ENCODE results near the gene KCNH1. TPM values are rescaled to one million over a fixed set of nuclear protein-coding genes. Genes with fewer than 3 reads are reported as not detected.

Gene KCNH1
- total RNA-seq, 1 experiment from 2014 or later, result 5.3 TPM

DNA sequence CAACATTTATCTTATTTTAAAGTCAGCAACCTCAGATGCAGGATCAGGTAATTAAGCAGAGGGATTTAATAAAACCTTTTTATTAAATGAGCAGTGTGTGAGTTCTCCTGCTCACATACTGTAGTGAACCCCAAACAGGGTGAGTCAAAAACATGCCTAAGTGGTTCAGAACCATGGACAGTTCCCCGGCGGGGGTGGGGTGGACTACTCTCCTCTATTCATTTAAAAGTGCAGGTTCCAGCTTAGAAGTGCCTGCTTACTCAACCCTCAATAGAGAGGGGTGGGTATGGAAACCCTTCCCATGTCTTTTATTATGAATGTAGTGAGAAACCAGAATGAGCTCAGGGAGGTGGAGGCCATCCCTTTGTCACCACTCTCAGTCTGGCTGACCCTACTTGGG, 407.3 kb downstream of the KCNH1 start:
- peak; percentile 63 for DNase-seq (ENCODE audit: low spot score)

DNA sequence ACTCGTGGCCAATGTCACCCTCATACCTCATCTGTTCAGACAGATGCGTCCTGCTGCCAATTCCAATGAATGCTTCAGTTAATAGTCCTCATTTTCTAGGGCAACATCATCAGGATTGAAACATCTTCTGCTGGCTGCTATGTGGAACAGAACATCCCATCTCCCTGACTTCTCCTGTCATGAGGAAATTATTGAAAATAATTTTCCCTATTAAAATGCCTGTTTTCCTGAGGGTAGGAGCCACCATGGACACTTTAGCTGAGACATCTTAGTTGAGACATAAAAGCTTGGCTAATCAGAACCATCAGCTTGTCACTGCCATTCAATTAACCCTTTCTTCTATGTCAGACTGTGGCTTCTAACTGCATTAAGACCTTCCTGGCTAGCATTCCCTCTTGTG, 409.2 kb downstream of the KCNH1 start:
- no peak for DNase-seq (ENCODE audit: low spot score)

DNA sequence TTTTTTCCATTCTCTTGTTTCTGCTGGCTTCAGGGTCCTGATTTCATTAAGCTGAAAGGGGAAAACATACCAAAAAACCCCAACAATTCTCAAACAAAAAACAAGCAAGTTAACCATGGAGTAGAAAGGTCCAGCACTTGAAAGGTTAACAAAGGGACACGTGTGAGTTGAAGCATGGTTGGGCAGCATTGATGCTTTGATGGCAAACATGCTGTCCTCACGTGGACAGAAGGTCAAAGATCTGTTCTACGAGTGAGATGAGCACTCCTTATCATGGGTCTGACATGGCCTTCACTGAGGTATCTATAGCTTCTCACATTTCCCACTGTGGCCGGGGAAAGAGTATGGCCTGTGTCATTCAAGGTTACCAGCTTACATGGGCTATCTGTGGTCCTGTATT, 410.3 kb downstream of the KCNH1 start:
- DNase-seq (ENCODE audit: low spot score), result no peak

DNA sequence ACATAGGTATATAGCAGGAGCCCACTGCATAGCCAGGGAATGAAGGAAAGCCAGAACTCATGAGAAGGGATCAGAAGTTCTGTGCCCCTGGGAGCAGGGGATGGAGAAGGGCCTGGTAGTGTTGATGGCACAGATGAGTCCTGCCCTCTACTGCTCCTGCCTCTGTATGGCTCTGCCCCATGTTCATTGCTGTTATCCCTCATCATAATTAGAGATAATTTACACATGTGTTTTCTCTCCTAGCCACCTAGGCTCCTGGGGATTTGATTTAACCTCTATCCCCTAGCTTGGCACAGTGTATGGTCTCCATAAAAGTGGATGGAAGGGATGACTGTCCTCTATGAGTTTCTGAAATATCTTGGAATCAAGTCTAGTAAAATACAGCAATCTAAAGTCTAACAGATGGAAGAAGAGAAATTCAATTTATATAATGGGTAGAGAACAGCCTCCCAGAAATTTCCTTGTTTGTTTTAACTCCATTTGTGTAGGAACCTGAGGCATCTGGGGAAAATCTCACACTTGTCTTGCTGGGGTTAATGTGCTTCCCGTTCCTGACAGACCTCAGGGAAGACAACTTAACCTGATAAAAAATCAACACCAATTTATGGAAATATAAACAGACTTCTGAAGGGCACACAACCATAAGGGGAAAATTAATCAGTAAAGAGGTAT, 411.4 kb downstream of the KCNH1 start:
- DNase-seq (ENCODE audit: low spot score), result no peak

DNA sequence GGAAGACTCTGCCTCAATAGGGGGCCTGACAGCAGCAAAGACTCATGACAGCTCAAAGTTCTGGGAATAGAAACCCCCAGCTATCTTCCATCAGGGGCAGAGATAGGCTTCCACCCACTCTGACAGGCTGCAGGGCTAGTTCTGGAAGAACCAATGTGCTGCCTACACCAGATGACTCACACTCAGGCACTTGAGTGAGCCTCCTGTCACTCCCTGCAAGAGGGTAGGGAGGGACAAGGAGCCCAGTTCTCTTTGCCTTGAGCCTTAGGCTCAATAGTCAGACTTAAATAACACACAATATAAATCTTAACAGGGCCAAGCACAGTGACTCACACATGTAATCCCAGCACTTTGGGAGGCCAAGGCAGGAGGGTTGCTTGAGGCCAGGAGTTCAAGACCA, 418.9 kb downstream of the KCNH1 start:
- peak; percentile 23 for DNase-seq (ENCODE audit: low spot score)

DNA sequence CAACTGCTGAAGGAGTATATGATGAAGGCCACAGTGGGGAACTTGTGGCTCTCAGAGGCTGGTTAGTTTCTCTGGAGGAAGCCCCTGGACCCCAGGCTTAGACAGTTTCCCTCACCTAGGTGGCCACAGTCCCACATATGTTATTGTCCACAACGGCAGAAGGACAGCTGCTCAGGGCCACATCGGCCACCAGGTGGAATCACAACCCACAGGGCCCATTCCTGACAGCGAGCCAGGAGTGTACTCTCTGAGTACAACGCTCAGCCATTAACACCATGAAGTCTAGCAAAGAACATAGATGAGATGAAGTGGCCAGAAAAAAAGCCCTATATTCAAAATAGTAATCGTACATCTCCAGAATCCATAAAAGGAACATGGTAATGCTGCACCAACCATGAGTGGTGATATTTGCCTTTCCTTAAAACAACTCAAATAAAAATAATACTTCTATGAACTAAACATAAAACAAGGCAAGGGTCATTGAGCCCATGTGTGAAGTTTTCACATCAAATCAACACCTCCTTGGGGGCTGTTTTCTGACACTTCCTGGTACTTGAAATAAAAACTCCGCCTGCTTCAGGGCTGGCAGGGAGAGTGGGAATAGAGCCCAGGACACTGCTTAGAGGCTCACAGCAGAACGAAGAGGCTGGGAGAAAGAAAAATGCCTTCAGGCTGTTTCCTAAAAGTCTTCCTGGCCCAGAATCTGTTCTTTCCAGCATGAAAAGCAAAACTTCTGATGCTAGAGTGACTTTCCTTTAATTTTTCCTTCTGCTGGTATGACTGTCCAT, 421.9 kb downstream of the KCNH1 start:
- DNase-seq (ENCODE audit: low spot score), result no peak

DNA sequence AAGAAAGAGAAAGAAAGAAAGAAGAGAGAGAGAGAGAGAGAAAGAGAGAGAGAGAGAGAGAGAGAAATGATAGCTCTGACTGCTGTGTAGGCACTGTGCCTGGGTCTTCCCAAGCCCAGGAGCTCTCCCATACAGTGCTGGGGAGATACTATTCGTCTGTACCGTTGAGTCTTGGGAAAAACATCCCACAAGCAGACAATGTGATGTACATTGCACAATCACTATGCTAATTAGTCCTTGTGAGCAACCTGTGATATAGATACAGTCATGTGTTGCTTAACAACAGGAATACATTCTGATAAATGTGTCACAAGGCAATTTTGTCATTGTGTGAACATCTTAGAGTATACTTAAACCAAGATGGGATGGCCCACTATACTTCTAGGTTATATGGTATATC, 424.2 kb downstream of the KCNH1 start:
- no peak for DNase-seq (ENCODE audit: low spot score)

DNA sequence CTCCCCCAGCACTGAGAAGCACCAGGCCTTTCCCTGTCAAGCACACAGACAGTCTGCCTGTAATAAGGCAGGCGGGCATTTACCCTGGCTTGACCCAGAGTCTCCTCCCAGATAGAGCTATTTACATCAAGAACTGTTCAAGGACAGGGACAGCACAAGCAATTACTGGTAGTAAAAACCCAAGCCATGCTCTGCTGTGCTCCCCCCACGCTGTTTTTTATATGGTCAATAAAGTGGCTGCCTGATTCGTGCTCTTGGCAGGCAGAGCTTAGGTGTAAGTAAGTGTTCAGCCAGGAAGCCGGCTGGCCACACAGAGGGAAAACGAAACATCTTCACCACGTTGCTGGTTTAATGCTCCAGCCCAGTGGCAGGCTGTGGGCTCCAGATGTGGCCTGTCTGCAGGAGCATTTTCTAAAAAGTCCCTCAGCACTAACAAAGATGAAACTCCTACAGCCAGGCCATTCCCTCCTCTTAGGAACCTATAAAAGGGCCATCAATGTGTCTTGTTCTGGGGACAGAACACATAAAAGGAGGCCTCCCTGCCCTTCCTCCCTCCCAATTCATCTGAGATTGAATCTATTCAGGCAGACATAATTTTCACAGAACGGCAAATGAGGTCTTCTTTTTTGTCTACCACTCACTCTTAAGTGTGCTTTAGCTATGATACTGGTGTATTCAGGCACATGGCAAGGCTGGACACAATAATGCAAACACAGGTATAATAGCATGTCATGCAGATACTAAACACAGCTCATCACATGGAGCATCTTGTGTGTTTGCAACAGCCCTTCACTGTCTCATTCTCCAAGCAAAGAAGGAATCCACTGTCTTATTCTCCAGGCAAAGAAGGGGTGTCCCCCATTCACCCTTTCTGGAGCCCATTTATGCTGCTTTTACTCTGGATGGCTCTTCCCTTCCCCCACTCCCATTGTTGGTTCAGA, 426.4 kb downstream of the KCNH1 start:
- no peak for DNase-seq (ENCODE audit: low spot score)

DNA sequence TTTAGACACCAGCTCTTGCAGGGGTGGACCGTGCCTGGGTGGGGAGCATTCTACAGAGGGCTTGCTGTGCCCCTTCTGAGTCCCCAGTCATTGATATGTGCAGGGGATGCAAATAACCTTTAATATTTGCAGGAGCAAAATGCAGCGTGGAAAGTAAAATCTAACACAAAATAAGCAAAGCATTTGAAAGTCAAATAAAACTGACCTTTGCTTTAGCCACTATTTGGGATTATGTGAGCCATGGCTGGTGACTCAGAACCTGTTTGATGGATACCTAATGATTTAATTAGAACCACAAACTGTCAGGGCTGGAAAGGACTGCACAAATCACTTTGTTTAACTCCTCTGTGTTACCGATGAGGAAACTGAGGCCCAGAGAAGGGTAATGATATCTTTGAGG, 427.7 kb downstream of the KCNH1 start:
- no peak for DNase-seq (ENCODE audit: low spot score)

DNA sequence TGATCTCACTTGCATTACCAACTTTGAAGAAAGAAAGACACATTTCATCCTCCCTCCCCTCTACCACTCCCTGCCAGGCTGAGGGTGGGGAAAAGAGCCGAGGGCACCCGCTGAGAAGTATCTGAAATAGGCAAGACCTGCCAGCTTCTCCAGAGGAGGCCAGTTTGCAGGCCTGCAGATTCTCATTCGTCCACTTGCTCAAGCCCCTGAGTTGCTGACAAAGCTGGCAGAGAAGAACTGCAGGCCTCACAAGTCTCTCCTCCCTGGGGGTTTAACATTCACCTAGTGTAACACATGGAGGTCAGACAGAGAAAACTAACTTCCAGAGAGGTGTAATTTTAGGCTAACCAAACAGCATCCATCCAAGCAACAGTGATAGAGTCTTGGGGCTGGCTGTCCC, 428.9 kb downstream of the KCNH1 start:
- DNase-seq (ENCODE audit: low spot score), result no peak

DNA sequence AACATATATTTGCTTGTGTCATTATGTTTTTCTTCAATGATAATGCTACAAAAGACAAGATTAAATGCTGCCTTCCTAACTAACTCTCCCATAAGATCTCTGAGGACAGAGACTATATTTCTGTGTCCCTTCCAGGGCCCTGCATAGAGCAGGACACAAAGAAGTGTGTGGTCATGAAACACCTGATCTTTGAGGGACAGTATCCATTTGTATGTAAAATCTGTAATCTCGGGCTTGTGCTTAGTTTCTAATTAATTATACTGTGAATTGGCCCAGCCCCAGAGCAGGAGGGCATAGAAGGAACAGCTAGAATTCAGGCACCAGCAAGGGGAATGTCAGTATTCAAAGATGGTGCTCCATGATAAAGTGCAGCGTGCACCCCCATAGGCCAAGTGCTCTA, 430.4 kb downstream of the KCNH1 start:
- DNase-seq (ENCODE audit: low spot score), result no peak

DNA sequence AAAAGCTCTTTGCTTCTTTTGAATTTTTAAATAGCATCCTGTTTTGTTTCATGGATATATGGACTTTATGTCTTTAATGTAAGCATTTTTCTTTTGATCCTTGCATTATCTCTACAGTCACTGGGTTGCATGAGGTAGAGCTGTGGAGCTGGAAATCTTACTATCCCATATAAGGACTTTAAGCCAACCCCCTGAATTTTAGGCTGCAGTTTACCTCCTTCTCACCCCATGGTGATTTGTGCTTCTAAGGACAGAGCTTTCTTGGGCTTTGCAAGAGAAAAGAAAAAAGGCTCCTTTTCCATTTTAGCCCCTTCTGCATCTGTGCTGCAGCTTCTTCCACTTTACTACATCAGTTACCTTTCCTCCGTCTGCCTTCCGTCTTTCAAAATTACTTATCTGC, 431.4 kb downstream of the KCNH1 start:
- no peak for DNase-seq (ENCODE audit: low spot score)

DNA sequence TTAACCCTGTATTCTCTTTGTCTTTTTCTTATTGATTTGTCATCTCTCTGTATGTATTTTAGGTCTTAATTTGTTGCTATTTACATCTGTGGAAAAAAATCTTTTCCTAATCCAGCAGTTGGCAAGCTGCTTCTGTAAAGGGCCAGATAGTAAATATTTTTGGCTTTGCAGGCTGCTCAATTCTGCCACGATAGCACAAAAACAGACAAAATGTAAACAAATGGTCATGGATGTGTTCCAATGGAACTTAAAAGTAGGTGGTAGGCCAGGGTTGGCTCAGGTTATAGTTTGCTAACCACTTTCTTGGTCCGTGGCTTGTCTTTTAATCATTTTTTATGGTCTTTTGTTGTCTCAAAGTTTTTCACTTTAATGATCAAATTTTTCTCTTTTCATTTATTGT, 433.4 kb downstream of the KCNH1 start:
- no peak for DNase-seq (ENCODE audit: low spot score)

DNA sequence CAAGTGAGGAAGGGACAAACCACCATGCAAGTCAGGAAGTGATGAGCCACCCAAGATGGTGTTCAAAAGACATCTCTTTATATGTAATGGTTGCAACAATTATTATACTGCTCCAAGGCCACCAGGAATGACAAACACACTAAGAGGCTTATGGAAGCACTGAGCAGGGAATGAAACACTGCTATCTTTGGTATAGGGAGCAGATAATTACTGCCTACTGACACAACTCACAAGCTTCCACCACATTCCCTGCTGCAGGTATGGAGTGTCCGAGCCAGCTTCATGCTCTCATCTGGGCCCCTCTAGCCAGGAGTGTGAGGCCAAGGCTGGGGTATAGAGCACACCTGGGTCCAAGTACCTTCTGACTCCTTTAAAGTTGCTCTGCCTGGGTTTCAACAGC, 433.9 kb downstream of the KCNH1 start:
- no peak for DNase-seq (ENCODE audit: low spot score)

DNA sequence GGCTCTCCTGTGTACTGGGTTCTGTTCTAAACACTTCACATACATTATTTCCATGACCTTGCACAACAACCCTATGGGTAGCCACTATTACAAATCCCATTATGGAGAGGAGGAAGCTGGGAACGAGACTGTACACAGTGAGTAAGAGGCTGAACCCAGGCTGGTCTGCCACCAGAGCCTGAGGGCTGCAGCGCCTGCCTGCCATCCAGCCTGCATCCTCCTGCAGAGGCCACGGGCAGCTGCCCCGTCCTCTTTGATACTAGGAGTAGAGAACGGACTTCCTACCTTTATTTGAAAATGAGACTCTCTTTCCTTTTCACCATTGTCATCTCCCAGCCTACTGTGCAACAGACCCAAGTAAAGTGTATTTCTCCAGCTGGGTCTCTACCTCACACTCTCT, 435.3 kb downstream of the KCNH1 start:
- no peak for DNase-seq (ENCODE audit: low spot score)

DNA sequence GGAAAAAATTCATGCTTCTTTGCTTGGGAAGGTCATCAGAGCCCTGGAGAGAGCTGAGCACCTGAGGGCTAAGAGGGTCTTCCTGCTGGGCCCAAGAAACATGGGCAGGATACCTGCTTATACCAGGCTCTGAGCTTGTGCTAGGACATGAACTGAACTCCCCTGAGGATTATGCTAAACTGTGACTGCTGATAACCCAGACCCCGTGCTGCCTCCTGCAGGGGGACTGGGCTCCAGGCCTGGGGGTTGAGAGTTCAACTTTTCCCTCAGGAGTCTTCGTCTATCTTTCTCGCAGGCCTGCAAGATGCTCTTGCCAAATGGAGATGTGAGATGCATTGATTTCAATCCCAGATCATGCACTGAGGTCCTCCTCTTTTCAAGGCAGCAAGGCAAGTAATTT, 436.8 kb downstream of the KCNH1 start:
- DNase-seq (ENCODE audit: low spot score), result no peak

DNA sequence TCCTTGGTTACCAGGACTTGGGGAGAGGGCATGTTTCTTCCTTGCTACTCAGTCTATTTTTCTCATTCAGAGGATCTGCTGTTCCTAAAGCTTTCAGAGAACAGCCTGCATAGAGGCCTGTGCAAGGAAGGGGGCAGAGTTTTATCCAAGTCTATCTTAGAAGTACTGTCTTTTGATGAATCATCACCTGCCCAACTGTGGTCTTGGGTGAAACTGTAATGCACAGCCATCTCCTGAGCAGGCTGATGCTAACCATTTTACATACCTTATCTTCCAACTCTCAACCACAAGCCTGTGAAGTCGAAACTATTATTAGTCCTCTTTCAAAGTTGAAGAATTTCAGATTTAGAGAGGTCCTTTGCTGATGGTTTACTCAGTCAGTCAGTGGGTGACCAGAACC, 437.2 kb downstream of the KCNH1 start:
- DNase-seq (ENCODE audit: low spot score), result peak; percentile 72

DNA sequence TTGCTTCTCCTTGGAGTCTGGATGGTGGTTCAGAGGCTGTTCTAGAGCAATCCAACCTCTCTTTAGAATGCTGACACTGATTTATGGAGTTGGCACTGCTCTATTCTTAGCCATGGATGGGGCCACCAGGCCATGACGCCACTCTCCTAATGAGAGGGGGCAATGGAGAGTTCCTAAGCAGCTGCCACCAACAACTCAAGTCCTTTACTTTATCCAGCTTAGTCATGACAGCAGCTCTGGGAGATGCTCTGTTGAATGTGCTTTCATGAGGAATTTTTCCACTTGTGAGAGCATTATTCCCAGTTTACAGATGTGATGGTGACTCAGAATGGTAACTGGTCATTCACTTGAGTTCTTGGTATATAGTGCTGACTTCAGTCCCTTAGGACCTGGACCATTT, 438.9 kb downstream of the KCNH1 start:
- DNase-seq (ENCODE audit: low spot score), result peak; percentile 31

DNA sequence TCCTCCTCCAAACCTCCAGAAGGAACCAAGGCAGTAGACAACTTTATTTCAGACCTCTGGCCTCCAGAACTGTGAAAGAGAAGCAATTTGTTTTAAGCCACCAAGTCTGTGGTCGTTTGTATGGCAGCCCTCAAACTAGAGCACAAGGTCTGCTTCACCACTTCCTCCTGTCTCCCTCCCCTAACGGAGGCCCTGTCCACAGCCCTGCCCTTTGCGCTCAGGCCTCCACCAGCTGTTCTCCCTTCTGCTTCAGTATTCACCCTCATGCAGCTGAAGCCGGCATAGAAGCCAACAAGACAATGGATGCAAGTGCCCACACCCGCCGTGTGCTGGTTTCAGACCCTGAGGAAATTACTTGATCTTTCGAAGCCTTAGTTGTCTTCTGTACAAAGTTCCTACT, 441.2 kb downstream of the KCNH1 start:
- DNase-seq (ENCODE audit: low spot score), result no peak

DNA sequence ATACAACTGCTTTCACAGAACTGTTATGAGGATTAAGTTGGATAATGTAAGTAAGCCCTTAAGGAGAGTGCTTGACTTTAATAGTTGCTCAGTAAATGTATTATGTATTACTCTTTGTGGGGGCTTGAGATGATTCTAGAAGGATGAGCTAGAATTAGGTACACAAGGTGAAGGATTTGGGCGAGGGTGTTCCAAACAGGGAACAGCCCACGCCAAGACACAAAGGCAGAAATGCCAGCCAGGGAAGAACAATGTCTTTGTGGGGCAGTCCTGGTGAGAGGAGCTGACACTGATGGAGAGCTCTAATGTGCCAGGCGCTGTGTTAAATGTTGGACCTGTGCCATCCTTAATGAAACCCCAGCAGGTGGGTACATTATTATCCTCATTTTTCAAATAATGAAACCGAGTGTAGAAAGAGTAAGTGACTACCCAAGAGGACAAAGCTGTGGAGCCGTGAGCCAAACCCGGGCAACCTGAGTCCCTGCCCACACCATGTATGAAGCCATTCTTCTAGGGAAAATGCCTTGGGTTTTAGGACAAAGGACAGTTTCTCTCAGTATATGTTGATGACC, 442.8 kb downstream of the KCNH1 start:
- no peak for DNase-seq (ENCODE audit: low spot score)

DNA sequence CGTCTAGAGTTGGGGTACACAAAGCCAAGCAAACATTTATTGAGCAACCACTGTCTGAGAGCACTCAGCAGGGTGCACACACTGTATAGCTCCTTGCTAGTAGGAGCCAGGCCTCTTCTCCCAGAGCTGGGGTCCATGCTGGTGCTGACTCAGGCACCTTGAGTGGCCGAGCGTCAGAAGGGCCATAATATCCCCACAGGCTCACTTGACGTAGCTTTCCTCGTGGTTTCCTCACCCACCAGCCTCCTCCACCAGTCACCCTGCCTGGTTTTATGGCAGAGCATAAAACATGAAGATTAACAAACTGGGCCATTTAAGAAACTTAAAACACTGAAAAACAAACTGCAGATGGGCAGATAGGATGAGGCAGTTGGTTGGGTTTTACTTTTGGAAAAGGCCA, 443.7 kb downstream of the KCNH1 start:
- peak; percentile 42 for DNase-seq (ENCODE audit: low spot score)

DNA sequence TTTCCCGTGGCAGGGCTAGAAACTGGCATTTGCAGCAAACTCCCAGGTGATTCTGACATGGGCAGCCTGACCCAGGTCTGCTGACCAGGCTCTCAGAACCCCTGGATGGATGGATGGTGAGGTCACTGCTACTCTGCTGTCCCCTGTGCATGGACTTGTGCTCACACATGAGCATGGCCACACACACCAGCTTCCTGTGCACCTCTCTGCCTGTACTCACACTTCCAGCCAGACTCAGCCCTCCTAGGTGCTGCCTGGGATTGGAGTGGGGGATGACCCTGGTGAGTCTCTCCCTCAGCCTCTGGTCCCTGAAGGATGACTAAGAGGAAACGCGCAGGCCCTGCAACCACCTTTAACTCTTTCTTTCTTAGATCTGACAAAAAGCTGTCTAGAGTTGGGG, 444.1 kb downstream of the KCNH1 start:
- peak; percentile 76 for DNase-seq (ENCODE audit: low spot score)

All from A172 (cell line).